HL-60 (cell line): ENCODE data around the gene MAP3K1.

Experiments
- GABPA ChIP-seq: IDR thresholded peaks from 2 replicates; pipeline ENCODE4 v1.6.1; 2012; ENCODE audit warnings: low read depth
- POLR2AphosphoS5 ChIP-seq: IDR thresholded peaks from 2 replicates; pipeline ENCODE4 v1.6.1; 2012; ENCODE audit warnings: low read depth
- SPI1 ChIP-seq: IDR thresholded peaks from 2 replicates; pipeline ENCODE4 v1.6.1; 2012; ENCODE audit warnings: low read depth, mild to moderate bottlenecking, borderline replicate concordance
- TF ChIP-seq, protein P1 (sequence below): IDR thresholded peaks from one replicate; pipeline ENCODE4 v1.5.1; 2011; ENCODE audit warnings: low read length, control low read depth, inconsistent platforms; ENCODE audit not compliant: insufficient read depth
- TF ChIP-seq, protein P2 (sequence below): IDR thresholded peaks from 2 replicates; pipeline ENCODE4 v1.6.1; 2012; ENCODE audit warnings: low read depth; ENCODE audit not compliant: insufficient replicate concordance

DNA sequence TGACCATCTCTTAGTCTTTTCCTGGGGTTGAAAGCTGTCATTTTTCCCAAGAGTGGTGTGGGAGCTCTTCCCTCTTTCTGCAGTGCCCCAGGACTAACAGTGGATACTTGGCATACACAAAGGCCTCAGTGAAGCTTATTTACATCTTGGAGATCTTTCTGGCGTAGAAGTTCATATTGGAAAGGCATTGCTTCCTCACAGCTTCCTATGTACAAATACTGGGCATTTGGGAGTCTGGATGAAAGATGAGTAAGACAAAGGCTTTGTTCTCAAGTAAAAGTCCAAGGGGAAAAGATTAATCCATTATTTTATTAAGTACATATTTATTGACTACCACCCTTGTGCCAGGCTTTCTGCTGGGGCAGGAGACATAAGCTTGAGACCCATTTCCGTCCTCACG lies 22.0 kb downstream of the MAP3K1 start:
- TF ChIP-seq, protein P1, sequence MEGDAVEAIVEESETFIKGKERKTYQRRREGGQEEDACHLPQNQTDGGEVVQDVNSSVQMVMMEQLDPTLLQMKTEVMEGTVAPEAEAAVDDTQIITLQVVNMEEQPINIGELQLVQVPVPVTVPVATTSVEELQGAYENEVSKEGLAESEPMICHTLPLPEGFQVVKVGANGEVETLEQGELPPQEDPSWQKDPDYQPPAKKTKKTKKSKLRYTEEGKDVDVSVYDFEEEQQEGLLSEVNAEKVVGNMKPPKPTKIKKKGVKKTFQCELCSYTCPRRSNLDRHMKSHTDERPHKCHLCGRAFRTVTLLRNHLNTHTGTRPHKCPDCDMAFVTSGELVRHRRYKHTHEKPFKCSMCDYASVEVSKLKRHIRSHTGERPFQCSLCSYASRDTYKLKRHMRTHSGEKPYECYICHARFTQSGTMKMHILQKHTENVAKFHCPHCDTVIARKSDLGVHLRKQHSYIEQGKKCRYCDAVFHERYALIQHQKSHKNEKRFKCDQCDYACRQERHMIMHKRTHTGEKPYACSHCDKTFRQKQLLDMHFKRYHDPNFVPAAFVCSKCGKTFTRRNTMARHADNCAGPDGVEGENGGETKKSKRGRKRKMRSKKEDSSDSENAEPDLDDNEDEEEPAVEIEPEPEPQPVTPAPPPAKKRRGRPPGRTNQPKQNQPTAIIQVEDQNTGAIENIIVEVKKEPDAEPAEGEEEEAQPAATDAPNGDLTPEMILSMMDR, result no peak
- TF ChIP-seq POLR2AphosphoS5, result no peak
- TF ChIP-seq, protein P2, sequence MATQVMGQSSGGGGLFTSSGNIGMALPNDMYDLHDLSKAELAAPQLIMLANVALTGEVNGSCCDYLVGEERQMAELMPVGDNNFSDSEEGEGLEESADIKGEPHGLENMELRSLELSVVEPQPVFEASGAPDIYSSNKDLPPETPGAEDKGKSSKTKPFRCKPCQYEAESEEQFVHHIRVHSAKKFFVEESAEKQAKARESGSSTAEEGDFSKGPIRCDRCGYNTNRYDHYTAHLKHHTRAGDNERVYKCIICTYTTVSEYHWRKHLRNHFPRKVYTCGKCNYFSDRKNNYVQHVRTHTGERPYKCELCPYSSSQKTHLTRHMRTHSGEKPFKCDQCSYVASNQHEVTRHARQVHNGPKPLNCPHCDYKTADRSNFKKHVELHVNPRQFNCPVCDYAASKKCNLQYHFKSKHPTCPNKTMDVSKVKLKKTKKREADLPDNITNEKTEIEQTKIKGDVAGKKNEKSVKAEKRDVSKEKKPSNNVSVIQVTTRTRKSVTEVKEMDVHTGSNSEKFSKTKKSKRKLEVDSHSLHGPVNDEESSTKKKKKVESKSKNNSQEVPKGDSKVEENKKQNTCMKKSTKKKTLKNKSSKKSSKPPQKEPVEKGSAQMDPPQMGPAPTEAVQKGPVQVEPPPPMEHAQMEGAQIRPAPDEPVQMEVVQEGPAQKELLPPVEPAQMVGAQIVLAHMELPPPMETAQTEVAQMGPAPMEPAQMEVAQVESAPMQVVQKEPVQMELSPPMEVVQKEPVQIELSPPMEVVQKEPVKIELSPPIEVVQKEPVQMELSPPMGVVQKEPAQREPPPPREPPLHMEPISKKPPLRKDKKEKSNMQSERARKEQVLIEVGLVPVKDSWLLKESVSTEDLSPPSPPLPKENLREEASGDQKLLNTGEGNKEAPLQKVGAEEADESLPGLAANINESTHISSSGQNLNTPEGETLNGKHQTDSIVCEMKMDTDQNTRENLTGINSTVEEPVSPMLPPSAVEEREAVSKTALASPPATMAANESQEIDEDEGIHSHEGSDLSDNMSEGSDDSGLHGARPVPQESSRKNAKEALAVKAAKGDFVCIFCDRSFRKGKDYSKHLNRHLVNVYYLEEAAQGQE, result no peak
- TF ChIP-seq GABPA, result no peak
- TF ChIP-seq SPI1, result no peak
